WTC11 (cell line): ENCODE results near the gene WNK2.

ENCODE experiments used
- CTCF ChIP-seq: fragments of 200-600 bp; IDR thresholded peaks from 2 replicates; pipeline ENCODE4 v1.8.0; 2022; ENCODE audit warnings: antibody characterized with exemption
- MAX ChIP-seq: sonication (generic); formaldehyde crosslinking; IDR thresholded peaks from 2 replicates; pipeline ENCODE4 v1.8.0; 2022; ENCODE audit warnings: mild to moderate bottlenecking, missing genetic modification reagents
- NFYB ChIP-seq: sonication (generic); formaldehyde crosslinking; conservative IDR thresholded peaks from 2 replicates; pipeline ENCODE4 v1.8.0; 2022; ENCODE audit warnings: low read depth, missing genetic modification reagents
- SP1 ChIP-seq: sonication (generic); formaldehyde crosslinking; conservative IDR thresholded peaks from 2 replicates; pipeline ENCODE4 v1.8.1; 2022; ENCODE audit warnings: missing genetic modification reagents

GRCh38 chr9:93319301-93319991 is 135.5 kb downstream of the WNK2 start:
- no peak for TF ChIP-seq NFYB
- no peak for TF ChIP-seq MAX (CRISPR knock-in tag)
- no peak for TF ChIP-seq CTCF
- no peak for TF ChIP-seq SP1 (CRISPR knock-in tag)
